ENCODE data around the gene GALNT14.

Gene GALNT14

DNA sequence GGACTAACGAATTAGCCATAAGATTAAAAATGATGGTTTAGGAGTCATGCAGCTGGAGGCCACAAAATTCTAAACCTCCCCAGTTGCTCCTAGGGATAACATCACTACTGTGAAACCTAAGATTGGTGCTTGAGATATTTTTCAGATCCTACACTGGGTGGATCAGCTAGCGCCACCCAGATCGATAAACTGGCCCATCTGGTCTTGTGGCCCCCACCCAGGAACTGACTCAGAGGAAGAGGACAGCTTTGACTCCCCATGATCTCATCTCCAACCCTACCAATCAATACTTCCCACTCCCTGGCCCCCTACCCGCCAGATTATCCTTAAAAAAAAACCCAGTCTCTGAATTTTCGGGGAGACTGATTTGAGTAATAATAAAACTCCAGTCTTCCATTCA is 5.5 kb downstream of the GALNT14 start:
- DNase-seq (ENCODE audit: low spot score): no peak

- no peak for DNase-seq (ENCODE audit: low spot score)
These were observed 6.4 kb downstream of the GALNT14 start for GRCh38 chr2:31131871-31132270.

- no peak for DNase-seq (ENCODE audit: low spot score)
These were observed 8.7 kb downstream of the GALNT14 start for GRCh38 chr2:31129375-31130171.

GRCh38 chr2:31127931-31128330 is 10.3 kb downstream of the GALNT14 start:
- no peak for DNase-seq (ENCODE audit: low spot score)

GRCh38 chr2:31125918-31126695 is 12.1 kb downstream of the GALNT14 start:
- no peak for DNase-seq (ENCODE audit: low spot score)

DNA sequence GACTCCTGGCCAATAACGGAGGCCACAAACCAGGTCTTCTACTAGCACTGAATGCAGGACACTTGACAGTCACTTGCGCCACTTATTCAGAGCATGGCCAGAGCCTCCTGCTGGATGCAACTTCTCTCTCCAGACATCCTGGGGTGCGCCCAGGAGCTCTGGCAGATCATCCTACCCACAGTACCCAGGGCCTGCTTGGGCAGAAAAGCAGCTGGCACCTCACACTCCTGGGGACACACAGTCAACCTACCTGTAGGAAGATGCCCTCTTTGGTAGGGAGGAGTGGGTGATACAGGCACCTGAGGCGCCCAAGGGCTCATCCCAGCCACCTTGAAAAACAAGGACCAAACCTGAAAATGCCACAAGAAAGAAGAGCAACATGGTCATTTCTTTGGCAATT is 13.3 kb downstream of the GALNT14 start:
- DNase-seq (ENCODE audit: low spot score): no peak

GRCh38 chr2:31122133-31122532 is 16.1 kb downstream of the GALNT14 start:
- no peak for DNase-seq (ENCODE audit: low spot score)

DNA sequence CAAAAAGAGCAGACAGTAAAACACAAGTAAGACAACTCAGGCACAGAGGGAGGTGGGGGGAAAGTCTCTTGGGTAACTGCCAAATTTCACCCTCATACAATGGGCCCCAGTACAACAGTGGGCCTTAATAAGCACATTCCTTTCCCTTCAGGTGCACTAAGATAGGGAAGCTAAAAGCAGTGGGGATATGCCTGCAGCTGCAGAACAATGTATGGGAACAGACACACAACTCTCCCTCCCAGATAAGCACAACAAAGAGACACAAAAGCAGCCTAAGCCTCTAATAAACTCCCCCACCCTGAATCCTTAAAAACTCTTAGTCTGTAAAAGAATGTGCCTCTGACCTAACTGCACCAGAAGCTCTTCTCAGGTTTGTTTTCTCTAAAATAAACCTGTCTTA is 24.5 kb downstream of the GALNT14 start:
- no peak for DNase-seq (ENCODE audit: low spot score)

DNA sequence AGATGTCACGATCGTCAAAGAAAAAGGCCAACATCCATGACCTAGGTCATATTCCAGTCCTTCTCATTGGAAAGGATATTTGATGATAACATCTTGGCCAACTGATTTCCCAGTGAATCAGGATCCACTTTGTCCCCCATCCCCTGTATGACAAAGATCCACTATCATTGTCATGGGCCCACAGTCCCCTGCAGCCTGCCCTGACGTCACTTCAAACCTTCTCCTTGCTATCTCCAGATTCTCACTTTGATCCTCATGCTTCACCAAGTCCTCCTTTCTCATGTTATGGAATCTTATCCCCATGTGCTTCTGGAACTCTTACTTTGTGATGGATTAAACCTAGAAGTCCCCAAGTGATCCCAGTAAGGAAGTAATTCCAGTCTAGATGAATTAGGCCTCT is 25.7 kb downstream of the GALNT14 start:
- DNase-seq (ENCODE audit: low spot score): no peak

- no peak for DNase-seq (ENCODE audit: low spot score)
These were observed 27.2 kb downstream of the GALNT14 start for GRCh38 chr2:31110998-31111397.

- no peak for DNase-seq (ENCODE audit: low spot score)
These were observed 27.8 kb downstream of the GALNT14 start for GRCh38 chr2:31110431-31110830.

GRCh38 chr2:31109633-31110192 is 28.5 kb downstream of the GALNT14 start:
- no peak for DNase-seq (ENCODE audit: low spot score)

DNA sequence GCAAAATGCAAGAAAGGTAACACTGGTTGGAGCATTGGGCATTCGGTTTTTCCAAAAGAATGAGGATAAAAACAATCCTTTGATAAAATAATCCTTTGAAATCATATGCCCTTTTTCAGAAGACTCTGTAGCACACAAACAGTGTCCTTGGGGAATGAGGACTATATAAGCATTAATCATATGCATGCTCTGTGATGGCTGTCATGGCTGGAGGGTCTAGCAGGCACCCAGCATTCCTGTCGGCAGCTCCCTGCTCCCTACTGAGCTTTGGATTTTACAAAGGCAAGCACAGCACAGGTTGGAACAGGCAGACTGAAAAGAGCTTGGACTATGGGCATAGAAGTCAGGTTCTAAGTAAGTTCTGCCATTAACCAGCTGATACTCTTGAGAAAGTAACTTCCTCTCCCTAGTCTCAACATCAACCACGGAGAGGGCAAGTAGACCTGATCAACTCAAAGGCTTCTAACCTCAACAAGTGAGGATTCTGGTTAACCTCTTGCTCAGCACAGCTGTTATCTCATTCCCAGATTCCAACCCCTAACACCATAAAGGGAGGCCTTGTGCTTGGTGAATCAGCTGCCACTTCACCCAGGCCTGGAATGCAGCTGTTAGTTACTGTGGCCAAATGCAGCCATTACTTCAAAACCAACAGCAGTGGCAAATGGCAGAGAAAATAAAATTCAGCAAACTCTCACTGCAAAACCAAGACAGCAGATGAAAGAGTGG is 29.5 kb downstream of the GALNT14 start:
- peak; percentile 25 for DNase-seq (ENCODE audit: low spot score)

GRCh38 chr2:31107591-31108300 is 30.5 kb downstream of the GALNT14 start:
- no peak for DNase-seq (ENCODE audit: low spot score)

DNA sequence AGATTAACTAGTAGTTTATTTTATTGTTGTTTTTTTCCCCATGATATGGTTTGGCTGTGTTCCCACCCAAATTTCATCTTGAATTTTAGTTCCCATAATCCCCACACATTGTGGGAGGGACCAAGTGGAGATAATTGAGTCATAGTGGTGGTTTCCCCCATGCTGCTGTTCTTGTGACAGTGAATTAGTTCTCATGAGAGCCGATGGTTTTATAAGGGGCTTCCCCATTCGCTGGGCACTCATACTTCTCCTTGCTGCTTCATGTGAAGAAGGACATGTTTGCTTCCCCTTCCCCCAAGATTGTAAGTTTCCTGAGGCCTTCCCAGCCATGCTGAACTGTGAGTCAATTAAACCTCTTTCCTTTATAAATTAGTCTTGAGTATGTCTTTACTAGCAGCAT is 36.5 kb downstream of the GALNT14 start:
- no peak for DNase-seq (ENCODE audit: low spot score)

GRCh38 chr2:31097962-31098613 is 40.2 kb downstream of the GALNT14 start:
- no peak for DNase-seq (ENCODE audit: low spot score)

DNA sequence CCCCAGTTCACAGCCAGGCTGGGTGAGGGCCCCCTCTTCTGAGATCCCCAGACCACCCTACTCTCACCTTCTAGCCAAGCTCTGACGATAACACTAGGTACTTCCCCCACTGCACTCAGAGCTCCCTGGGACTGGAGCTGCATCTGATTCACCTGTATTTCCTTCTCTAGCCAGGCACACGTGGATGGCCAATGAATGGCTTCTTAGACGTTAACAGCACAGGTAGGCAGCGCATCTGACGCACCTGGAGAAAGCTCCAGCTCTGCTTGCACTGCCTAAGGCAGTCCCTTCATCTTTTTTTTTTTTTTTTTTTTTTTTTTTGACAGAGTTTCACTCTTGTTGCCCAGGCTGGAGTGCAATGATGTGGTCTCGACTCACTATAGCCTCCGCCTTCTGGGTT is 48.1 kb downstream of the GALNT14 start:
- no peak for DNase-seq (ENCODE audit: low spot score)

DNA sequence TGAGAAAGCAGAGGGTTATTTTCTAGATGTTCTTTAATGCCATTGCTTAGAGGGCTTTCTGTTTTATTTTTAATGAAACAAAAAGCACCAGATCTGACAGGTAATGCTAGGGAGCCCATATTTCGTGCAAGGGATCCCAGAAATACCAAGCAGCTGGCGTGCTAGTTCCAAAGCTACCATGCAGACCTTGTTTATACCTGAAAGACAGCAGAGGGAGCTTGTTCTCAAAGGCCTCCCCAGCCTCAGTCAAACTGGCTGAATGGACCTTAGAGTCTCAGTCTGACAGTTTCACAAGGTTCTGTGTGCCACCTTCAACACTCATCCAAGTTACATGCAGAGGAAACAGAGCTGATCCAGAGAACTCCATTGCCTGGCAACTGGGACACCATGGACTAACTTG is 48.6 kb downstream of the GALNT14 start:
- DNase-seq (ENCODE audit: low spot score): no peak

DNA sequence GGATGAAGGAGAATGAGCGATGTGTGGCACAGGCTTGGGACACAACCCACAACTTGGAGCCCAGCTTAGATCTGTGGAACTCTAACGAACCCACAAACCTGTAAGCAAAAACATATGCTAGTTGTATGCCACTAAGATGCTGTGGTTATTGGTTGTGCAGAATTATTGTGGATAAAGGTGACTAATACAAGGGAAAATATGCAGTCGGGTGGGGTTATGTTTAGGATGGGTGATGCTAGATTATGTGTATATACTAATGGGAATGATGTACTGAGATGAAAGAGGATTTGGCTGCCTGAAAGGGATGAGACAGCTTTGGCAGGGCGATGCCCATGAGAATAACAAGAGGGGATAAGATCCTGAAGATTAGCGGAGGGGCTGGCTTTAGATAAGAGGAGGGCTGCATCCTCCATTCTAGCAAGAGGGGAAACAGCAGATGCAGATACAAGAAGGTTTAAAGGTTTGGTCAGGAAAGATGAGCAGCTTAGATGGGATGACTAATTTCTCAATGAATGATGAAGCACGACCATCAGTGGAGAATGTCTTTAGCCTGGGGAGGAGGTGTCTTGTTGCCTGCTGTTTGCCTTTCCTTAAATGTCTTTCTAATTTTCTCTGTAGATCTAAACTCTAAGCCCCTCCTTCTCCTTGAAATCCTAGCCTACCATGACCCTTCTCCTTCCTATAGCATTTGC is 49.6 kb downstream of the GALNT14 start:
- no peak for DNase-seq (ENCODE audit: low spot score)

DNA sequence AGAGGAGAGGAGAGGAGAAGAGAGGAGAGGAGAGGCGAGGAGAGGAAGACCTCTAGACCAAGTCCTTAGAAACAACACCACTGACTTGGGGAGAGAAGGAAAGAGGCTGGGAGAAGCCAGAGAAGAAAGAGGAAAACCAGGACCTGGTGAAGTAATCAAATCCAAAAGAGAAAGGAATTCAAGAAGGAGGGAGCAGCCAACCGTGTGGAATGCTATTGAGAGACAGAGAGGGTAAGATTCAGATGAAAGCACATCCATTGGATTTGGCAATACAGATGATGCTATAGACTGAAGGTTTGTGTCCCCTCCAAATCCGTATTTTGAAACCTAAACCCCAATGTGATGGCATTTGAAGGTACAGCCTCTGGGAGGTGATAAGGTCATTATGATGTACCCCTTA is 50.7 kb downstream of the GALNT14 start:
- DNase-seq (ENCODE audit: low spot score): no peak

DNA sequence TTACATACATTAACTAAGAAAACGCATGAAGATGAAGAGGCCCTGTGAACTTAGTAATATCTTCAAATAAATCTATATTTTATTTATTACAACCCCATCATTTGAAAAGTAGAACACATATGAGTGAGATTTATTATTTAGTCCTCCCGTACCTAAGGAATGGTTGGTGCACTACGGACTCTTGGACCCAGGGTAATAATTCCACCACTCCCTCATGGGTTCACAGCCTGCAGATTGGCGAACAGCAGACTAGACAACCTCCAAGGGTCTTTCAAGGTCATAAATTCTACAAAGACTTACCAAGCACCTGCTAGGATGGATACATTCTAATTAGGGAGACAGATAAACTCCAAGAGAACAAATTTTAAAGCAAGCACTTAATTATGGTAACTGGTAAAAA is 51.6 kb downstream of the GALNT14 start:
- DNase-seq (ENCODE audit: low spot score): no peak

All from pons (tissue), 1 donor.